Lower lobe of right lung (tissue), 2 donors: Measurements from ENCODE around the gene ARHGAP8. TPM values are rescaled to one million over a fixed set of nuclear protein-coding genes. Genes with fewer than 3 reads are reported as not detected.

ENCODE experiments used
- ATAC-seq, 2 donors: fragments of 200-7000 bp; cut with Tn5 transposase; one replicate each; pipeline ENCODE4 v1.9.1; 2020 to 2022; ENCODE audit warnings: mild to moderate bottlenecking in 2 of 2, moderate library complexity in 2 of 2
- DNase-seq: peaks from one replicate; pipeline ENCODE4 v3.0.0-alpha.2; 2020
- H3K27ac ChIP-seq: fragments of 200-600 bp; one replicate; pipeline ENCODE4 v1.8.0; 2022
- H3K27me3 ChIP-seq: fragments of 200-600 bp; one replicate; pipeline ENCODE4 v1.8.0; 2022; ENCODE audit warnings: low read depth
- H3K36me3 ChIP-seq: fragments of 200-600 bp; one replicate; pipeline ENCODE4 v1.8.0; 2022; ENCODE audit warnings: mild to moderate bottlenecking
- H3K4me1 ChIP-seq: fragments of 200-600 bp; one replicate; pipeline ENCODE4 v1.8.0; 2022
- H3K4me3 ChIP-seq: fragments of 200-600 bp; one replicate; pipeline ENCODE4 v1.8.0; 2022; ENCODE audit warnings: mild to moderate bottlenecking
- H3K9me3 ChIP-seq: fragments of 200-600 bp; one replicate; pipeline ENCODE4 v1.8.0; 2022
- CTCF ChIP-seq: fragments of 200-600 bp; IDR thresholded peaks from one replicate; pipeline ENCODE4 v1.8.0; 2022; ENCODE audit warnings: antibody characterized with exemption, mild to moderate bottlenecking
- intact Hi-C: fragments of 100-400 bp; cut with DNase I; formaldehyde crosslinking; loops from one replicate; pipeline ENCODE4 v1.11.0; 2022
- total RNA-seq: library from RNA; stranded (reverse); fragmentation: NEBNext Ultra II Directional; extraction: Animal tissue kit (Norgen Biotek cat#: 25700); gene quantifications from one replicate; pipeline ENCODE4 v1.2.1, GENCODE V29; 2021
- donor health status: DM: no; HTN: yes; CAD: no; lungs with severe emphysema.

Gene ARHGAP8
- total RNA-seq, 1 donor from 2014 or later: 18.2 TPM

DNA sequence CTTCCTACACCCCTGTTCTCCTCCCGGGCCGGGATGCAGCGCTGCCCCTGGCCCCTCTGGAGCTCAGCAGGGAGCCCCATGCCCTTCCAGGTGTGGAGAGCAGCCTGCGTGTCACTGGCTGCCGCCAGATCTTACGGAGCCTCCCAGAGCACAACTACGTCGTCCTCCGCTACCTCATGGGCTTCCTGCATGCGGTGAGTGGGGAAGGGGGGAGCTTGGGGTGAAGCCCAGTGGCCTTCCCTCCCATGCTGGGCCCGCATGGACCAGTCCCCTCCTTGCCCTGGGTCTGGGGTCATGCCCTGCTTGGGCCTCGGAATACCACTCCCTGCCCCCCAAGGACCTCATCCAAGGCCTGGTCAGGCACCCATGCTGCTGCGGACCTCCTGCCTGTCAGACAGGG lies 107.3 kb downstream of the ARHGAP8 start:
- no peaks in the 10 kb centered on the region for H3K27me3 ChIP-seq
- TF ChIP-seq CTCF: no peak
- ATAC-seq (peak in 1 of 2 donors; percentile 6), DNase-seq (no peak)
- no peaks in the 10 kb centered on the region for H3K36me3 ChIP-seq
- no peak overlapping the region for H3K4me3 ChIP-seq
- H3K27ac ChIP-seq: no peak overlapping the region
- H3K4me1 ChIP-seq: no peaks in the 10 kb centered on the region
- no peaks in the 10 kb centered on the region for H3K9me3 ChIP-seq
- intact Hi-C loops: no loop called here

DNA sequence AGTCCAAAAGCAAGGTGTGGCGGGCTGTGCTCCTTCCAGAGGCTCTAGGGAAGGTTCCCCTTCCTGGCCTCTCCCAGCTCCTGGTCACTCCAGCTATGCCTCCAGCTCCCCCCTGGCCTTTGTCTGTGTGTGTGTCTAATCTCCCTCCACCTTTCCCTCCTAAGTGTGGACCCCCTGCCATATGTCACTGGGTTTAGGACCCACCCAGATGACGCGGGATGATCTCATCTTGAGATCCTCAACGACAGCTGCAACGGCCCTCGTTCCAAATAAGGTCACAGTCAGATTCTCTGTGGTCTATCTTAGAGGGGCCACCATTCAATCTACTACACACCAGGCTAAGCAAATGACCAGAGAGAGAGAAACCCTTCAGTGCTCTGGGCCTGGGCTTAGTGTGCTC lies 107.9 kb downstream of the ARHGAP8 start:
- no peaks in the 10 kb centered on the region for H3K27me3 ChIP-seq
- no peak overlapping the region for H3K4me3 ChIP-seq
- H3K9me3 ChIP-seq: no peaks in the 10 kb centered on the region
- no peak for DNase-seq
- no peaks in the 10 kb centered on the region for H3K4me1 ChIP-seq
- no peak for TF ChIP-seq CTCF
- no peaks in the 10 kb centered on the region for H3K36me3 ChIP-seq
- intact Hi-C loops: no loop called here
- H3K27ac ChIP-seq: no peak overlapping the region
- no peak for ATAC-seq

GRCh38 chr22:44861245-44861644 lies 108.9 kb downstream of the ARHGAP8 start:
- Histone ChIP-seq H3K4me3 (no peak overlapping the region), H3K27ac (no peak overlapping the region), H3K27me3 (no peaks in the 10 kb centered on the region), H3K9me3 (no peaks in the 10 kb centered on the region), H3K36me3 (no peaks in the 10 kb centered on the region), H3K4me1 (no peaks in the 10 kb centered on the region)
- ATAC-seq (no peak), DNase-seq (no peak)
- intact Hi-C loops: no loop called here
- TF ChIP-seq CTCF: no peak

DNA sequence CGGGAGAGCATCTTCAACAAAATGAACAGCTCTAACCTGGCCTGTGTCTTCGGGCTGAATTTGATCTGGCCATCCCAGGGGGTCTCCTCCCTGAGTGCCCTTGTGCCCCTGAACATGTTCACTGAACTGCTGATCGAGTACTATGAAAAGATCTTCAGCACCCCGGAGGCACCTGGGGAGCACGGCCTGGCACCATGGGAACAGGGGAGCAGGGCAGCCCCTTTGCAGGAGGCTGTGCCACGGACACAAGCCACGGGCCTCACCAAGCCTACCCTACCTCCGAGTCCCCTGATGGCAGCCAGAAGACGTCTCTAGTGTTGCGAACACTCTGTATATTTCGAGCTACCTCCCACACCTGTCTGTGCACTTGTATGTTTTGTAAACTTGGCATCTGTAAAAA lies 109.9 kb downstream of the ARHGAP8 start:
- H3K36me3 ChIP-seq: no peaks in the 10 kb centered on the region
- no peak overlapping the region for H3K4me3 ChIP-seq
- H3K27me3 ChIP-seq: no peaks in the 10 kb centered on the region
- no peak for TF ChIP-seq CTCF
- intact Hi-C loops: no loop called here
- DNase-seq: no peak
- H3K4me1 ChIP-seq: no peaks in the 10 kb centered on the region
- H3K27ac ChIP-seq: no peak overlapping the region
- ATAC-seq: no peak
- H3K9me3 ChIP-seq: no peaks in the 10 kb centered on the region

DNA sequence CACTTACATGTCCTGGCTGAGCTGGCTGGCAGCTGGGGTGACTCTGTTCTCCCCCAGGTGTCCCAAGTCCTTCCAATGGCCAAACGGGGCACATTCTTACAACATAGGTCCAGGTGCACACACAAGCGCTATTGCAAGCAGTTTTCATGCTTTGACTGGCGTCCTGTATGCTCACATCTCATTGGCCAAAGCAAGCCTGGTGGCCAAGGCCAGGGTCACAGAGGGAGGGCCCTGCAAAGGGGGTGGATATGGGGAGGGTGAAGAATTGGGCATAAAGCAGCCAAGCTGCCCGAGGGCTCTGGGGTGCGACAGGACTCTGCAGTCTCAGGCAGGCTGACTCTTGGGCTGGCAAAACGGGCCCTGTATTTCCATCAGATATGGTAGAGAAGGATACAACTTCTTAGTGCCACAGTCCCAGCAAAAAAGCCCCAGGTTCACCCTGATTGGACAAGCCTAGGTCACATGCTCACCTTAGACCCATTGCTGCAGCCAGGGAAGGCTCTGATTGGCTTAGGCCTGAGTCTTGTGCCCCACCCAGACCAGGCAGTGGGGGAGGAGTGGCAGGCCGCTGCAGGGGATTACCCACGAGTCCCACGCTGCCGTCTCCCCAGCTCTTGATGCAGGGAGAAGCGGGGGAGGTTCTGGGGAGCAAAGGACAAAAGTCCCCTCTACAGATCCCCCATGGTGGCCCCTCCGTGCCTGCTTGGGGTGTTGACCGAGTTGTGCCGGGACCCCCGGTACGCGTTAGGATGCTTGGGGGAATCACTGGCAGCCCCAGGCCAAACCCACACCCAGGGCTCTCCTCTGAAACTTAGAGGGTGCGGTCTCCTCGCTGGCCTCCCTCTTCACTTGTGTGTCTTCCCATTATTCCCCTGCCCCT lies 110.8 kb downstream of the ARHGAP8 start:
- DNase-seq (no peak), ATAC-seq (no peak)
- Histone ChIP-seq H3K36me3 (no peaks in the 10 kb centered on the region), H3K9me3 (no peaks in the 10 kb centered on the region), H3K27ac (no peak overlapping the region), H3K27me3 (no peaks in the 10 kb centered on the region), H3K4me1 (no peaks in the 10 kb centered on the region), H3K4me3 (no peak overlapping the region)
- intact Hi-C loops: no loop called here
- no peak for TF ChIP-seq CTCF
